ENCODE data around the gene EPHB3. TPM values are rescaled to one million over a fixed set of nuclear protein-coding genes. Genes with fewer than 3 reads are reported as not detected.
A peak's percentile ranks its signal among the peaks of the same experiment; 100 is the strongest.

The EPHB3 gene
- total and polyA plus RNA-seq, 10 of the 15 experiments (the other 5 are each of a cell fraction or from before 2014, with no cell fraction given), result 0.09 TPM; not detected in 9

DNA sequence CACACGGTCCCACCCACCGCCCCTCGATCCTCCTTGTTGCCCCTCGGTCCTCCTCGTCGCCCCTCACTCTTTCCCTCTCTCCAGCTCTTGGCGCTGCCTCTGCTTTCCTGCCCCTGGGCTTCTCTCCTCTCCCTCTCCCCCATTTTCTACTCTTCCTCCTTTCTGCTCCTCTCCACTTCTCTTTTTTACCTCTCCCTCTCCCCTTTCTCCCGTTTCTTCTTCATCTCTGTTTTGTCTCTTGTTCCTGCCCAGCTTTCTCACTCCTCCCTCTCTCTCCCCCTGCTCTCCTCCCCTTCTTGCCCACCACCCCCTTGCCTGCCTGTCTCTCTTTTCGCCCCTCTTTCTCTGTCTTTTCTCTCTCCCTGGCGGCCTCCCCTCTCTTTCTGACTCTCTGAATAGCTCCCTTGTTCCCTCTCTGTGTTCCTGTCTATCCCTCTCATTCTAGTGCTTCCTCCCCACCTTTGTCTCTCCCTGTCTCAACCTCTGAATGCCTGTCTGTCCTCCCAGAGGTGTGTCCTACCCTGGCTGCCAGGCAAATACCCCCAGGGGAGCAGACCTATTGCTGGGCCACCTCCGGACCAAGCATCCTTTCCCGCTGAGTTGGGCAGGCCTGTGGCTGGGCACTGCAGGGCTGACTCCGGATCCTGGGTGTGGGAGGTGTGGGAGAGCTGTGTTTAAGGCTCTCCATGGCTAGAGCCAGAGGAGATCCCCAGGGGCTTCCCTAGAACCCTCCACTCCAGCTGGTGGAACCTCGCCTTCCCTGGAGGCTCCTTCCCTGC lies 41.0 kb downstream of the EPHB3 start:
- Histone ChIP-seq H4K20me1 (ENCODE audit: control insufficient read depth, insufficient read depth) (no peaks in the 10 kb centered on the region), H2AFZ (ENCODE audit: control insufficient read depth, low read depth, low read length) (no peak overlapping the region), H3K4me1 (ENCODE audit: control insufficient read depth, insufficient read depth, low read length) (no peaks in the 10 kb centered on the region), H3K4me2 (ENCODE audit: control insufficient read depth, insufficient read depth) (no peak overlapping the region), H3K36me3 (ENCODE audit: control insufficient read depth in 2 of 2, insufficient read depth in 2 of 2, low read length in 1 of 2) (no peaks in the 10 kb centered on the region), H3K9me3 (replicated peaks; ENCODE audit: control insufficient read depth, insufficient read depth, low read length) (no peaks in the 10 kb centered on the region), H3K27me3 (replicated peaks in 1 of 2; ENCODE audit: control insufficient read depth in 2 of 2, insufficient read depth in 2 of 2, low read length in 1 of 2) (peaks cover 10 to 19% of the 10 kb centered on the region in 2 experiments), H3K4me3 (no peak overlapping the region), H3K9ac (ENCODE audit: control insufficient read depth, insufficient read depth, low read length) (no peak overlapping the region), H3K79me2 (ENCODE audit: control insufficient read depth, insufficient read depth, low read length) (no peaks in the 10 kb centered on the region), H3K27ac (ENCODE audit: control insufficient read depth, insufficient read depth) (no peak overlapping the region)
- no peak for ATAC-seq
- ChIA-PET SMC1A (ENCODE audit: uncharacterized antibody, unreplicated experiment) (no interaction called here), POLR2A (no interaction called here), RAD21 (ENCODE audit: unreplicated experiment) (no interaction called here), CTCF (no interaction called here)
- intact Hi-C loops (cut with micrococcal nuclease; ENCODE audit: unreplicated experiment), result no loop called here
- 27% methylated on average over 7 of the region's 14 CpGs for WGBS (ENCODE audit: insufficient coverage, insufficient replicate concordance, low lambda C conversion rate, missing lambda C conversion rate)
- TF ChIP-seq SUZ12 (IDR thresholded peaks at IDR 0.05; ENCODE audit: unreplicated experiment) (peak; percentile 14), POLR2AphosphoS2 (IDR thresholded peaks at IDR 0.05; ENCODE audit: low read depth, low read length) (no peak)
- TF ChIP-seq, protein P1, sequence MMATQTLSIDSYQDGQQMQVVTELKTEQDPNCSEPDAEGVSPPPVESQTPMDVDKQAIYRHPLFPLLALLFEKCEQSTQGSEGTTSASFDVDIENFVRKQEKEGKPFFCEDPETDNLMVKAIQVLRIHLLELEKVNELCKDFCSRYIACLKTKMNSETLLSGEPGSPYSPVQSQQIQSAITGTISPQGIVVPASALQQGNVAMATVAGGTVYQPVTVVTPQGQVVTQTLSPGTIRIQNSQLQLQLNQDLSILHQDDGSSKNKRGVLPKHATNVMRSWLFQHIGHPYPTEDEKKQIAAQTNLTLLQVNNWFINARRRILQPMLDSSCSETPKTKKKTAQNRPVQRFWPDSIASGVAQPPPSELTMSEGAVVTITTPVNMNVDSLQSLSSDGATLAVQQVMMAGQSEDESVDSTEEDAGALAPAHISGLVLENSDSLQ (IDR thresholded peaks at IDR 0.05), result no peak
- in situ Hi-C loops (cut with MboI), result no loop called here
- BruUV-seq (replicated peaks), result no TSS peak
- no peak for FAIRE-seq
- DNase-seq (ENCODE audit: low read depth, low spot score), result no peak

All from GM12878 (cell line).